ENCODE results near the gene MTCP1. TPM values are rescaled to one million over a fixed set of nuclear protein-coding genes. Genes with fewer than 3 reads are reported as not detected.

The MTCP1 gene
- total RNA-seq, 6 experiments from 2014 or later, result 12.4 to 15.8 (median 14.3) TPM

GRCh38 chrX:155046129-155046810, 24.7 kb downstream of the MTCP1 start:
- Mint-ChIP-seq H3K27me3 (ENCODE audit: insufficient read depth) (no peaks in the 10 kb centered on the region), H3K9me3 (no peaks in the 10 kb centered on the region), H3K4me1 (ENCODE audit: low read depth) (0 out of 2 replicates have a peak, but pooled peaks cover 6% of the 10 kb centered on the region), H3K36me3 (ENCODE audit: low read depth) (no peaks in the 10 kb centered on the region), H3K27ac (no peak overlapping the region), H3K4me3 (no peak overlapping the region)
- no peak for DNase-seq
- TF ChIP-seq CTCF (IDR thresholded peaks at IDR 0.05), result no peak

GRCh38 chrX:155035688-155036087, 35.2 kb downstream of the MTCP1 start:
- H3K9me3 Mint-ChIP-seq, result 0 out of 2 replicates have a peak, but pooled peaks cover 7% of the 10 kb centered on the region
- no peaks in the 10 kb centered on the region for H3K4me1 Mint-ChIP-seq (ENCODE audit: low read depth)
- H3K4me3 Mint-ChIP-seq, result no peak overlapping the region
- no peaks in the 10 kb centered on the region for H3K27me3 Mint-ChIP-seq (ENCODE audit: insufficient read depth)
- peaks cover 16% of the 10 kb centered on the region; the same call in 1 of the 2 replicates for H3K36me3 Mint-ChIP-seq (ENCODE audit: low read depth)
- DNase-seq, result no peak
- no peak for TF ChIP-seq CTCF (IDR thresholded peaks at IDR 0.05)
- no peak overlapping the region for H3K27ac Mint-ChIP-seq

GRCh38 chrX:155031657-155032056, 39.3 kb downstream of the MTCP1 start:
- TF ChIP-seq CTCF (IDR thresholded peaks at IDR 0.05), result no peak
- peaks cover 12% of the 10 kb centered on the region for H3K4me1 Mint-ChIP-seq (ENCODE audit: low read depth)
- H3K27me3 Mint-ChIP-seq (ENCODE audit: insufficient read depth), result no peaks in the 10 kb centered on the region; the same call in 1 of the 2 replicates
- no peak for DNase-seq
- peaks cover 16% of the 10 kb centered on the region; the same call in 1 of the 2 replicates for H3K36me3 Mint-ChIP-seq (ENCODE audit: low read depth)
- no peak overlapping the region for H3K27ac Mint-ChIP-seq
- no peak overlapping the region for H3K4me3 Mint-ChIP-seq
- H3K9me3 Mint-ChIP-seq, result 0 out of 2 replicates have a peak, but pooled peaks cover 7% of the 10 kb centered on the region

GRCh38 chrX:155028877-155029291, 42.1 kb downstream of the MTCP1 start:
- H3K9me3 Mint-ChIP-seq, result no peaks in the 10 kb centered on the region
- peak overlapping the region; percentile 95 for H3K27ac Mint-ChIP-seq
- H3K27me3 Mint-ChIP-seq (ENCODE audit: insufficient read depth), result no peaks in the 10 kb centered on the region; the same call in 1 of the 2 replicates
- DNase-seq, result no peak
- H3K36me3 Mint-ChIP-seq (ENCODE audit: low read depth), result no peaks in the 10 kb centered on the region
- peak overlapping the region; percentile 90 for H3K4me3 Mint-ChIP-seq
- peaks cover 12% of the 10 kb centered on the region for H3K4me1 Mint-ChIP-seq (ENCODE audit: low read depth)
- no peak for TF ChIP-seq CTCF (IDR thresholded peaks at IDR 0.05)

GRCh38 chrX:155028129-155028528, 42.8 kb downstream of the MTCP1 start:
- no peaks in the 10 kb centered on the region for H3K9me3 Mint-ChIP-seq
- peak overlapping the region; percentile 95 for H3K27ac Mint-ChIP-seq
- TF ChIP-seq CTCF (IDR thresholded peaks at IDR 0.05), result no peak

More at GRCh38 chrX:155028129-155028528, 42.8 kb downstream of the MTCP1 start:
- peak overlapping the region; percentile 90 for H3K4me3 Mint-ChIP-seq
- peaks cover 12% of the 10 kb centered on the region for H3K4me1 Mint-ChIP-seq (ENCODE audit: low read depth)
- H3K27me3 Mint-ChIP-seq (ENCODE audit: insufficient read depth), result no peaks in the 10 kb centered on the region; the same call in none of the 2 replicates
- DNase-seq, result no peak
- H3K36me3 Mint-ChIP-seq (ENCODE audit: low read depth), result no peaks in the 10 kb centered on the region
